A673 (cell line): ENCODE measurements around the gene EML6.

Source experiments
- CTCF ChIP-seq: fragments of 300-800, 200-600 bp; sonication (generic); conservative IDR thresholded peaks from 2 replicates; pipeline ENCODE4 v1.5.1; 2017; ENCODE audit warnings: low read depth, mild to moderate bottlenecking, antibody characterized with exemption, low read length, moderate library complexity, mixed read lengths
- EZH2 ChIP-seq: fragments of 200-600 bp; sonication (generic); IDR thresholded peaks from 2 replicates; pipeline ENCODE4 v1.6.1; 2017; ENCODE audit warnings: borderline replicate concordance, low read depth, mild to moderate bottlenecking, mixed read lengths, antibody characterized with exemption, low read length; ENCODE audit not compliant: poor library complexity, severe bottlenecking

DNA sequence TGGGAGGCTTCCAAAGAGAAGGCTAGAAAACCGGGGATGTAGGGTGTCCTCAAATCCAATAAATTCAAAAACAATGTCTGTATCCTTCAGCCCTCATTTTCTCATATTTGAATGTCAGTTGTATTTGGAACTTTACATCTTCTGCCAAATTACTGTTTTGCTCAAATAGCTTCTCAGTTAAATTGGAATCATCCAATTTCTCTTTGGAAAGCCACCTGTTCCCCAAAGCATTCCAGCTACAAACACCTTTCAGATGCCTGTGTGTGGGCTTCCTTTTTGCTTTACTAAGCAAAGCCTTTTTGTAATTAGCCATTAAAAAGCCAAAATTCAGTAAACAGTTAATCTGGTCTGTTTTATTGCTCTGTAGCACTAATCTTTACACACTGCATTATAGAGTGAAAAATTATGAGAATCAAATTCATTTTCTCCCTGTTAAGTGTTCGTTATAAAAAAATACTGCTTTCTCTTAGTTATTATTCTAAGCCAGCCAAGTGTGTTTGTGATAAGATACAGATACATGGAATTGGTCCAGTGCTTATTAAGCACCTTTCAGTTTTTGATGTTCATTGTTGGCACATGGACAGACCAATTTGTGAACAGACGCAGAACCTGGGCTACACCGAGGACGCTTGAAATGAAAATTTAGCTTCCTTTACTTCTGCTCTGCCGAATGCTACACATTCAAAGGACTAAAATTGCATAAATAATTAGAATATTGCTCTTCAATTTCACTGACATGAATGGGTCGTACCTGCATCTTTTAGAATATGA, 175.2 kb downstream of the EML6 start:
- TF ChIP-seq CTCF (no peak), EZH2 (no peak)
